Tibial artery (tissue), 4 donors: ENCODE data around the gene ATP6V0E1.

Experiments used
- DNase-seq, 2 donors: peaks; one replicate each; pipeline ENCODE4 v3.0.0-alpha.2; 2019
- H3K27ac ChIP-seq, 2 donors: fragments of 200-600 bp; sonication (generic) in 1 of 2; 1 replicate in 1 of 2; 2 replicates in 1 of 2; pipeline ENCODE4 v1.5.1; 2018 to 2019; ENCODE audit warnings: mild to moderate bottlenecking in 1 of 2
- H3K27me3 ChIP-seq, 2 donors: fragments of 200-600 bp; sonication (generic) in 1 of 2; one replicate each; pipeline versions ENCODE4 v1.5.1 to v1.6.0; 2016 to 2019
- H3K36me3 ChIP-seq, 3 donors: fragments of 200-600 bp; sonication (generic) in 2 of 3; one replicate each; pipeline ENCODE4 v1.5.1; 2016 to 2019; ENCODE audit warnings: mild to moderate bottlenecking in 2 of 3
- H3K4me1 ChIP-seq, 4 donors: fragments of 200-600 bp; sonication (generic) in 2 of 4; 1 replicate in 3 of 4; 2 replicates in 1 of 4; pipeline ENCODE4 v1.5.1; 2016 to 2019
- H3K4me3 ChIP-seq, 2 donors: fragments of 200-600 bp; sonication (generic) in 1 of 2; 1 replicate in 1 of 2; 2 replicates in 1 of 2; pipeline ENCODE4 v1.5.1; 2018 to 2019; ENCODE audit warnings: mild to moderate bottlenecking in 2 of 2
- H3K9me3 ChIP-seq, 3 donors: fragments of 200-600 bp; sonication (generic) in 1 of 3; one replicate each; pipeline ENCODE4 v1.5.1; 2016 to 2019
- intact Hi-C: fragments of 100-400 bp; cut with DNase I; formaldehyde crosslinking; loops from one replicate; pipeline ENCODE4 v1.15.0; 2023; ENCODE audit warnings: low total_unique reads
- TF ChIP-seq, protein P1 (sequence below), 2 experiments: fragments of 200-600 bp in 1 of 2; fragments of 450-650 bp in 1 of 2; IDR thresholded peaks; one replicate each; pipeline ENCODE4 v1.5.1; 2017 to 2019; ENCODE audit warnings: antibody characterized with exemption in 2 of 2, mild to moderate bottlenecking in 1 of 2, moderate library complexity in 1 of 2

ATP6V0E1 gene

GRCh38 chr5:173003360-173003759, 19.8 kb downstream of the ATP6V0E1 start:
- H3K27me3 ChIP-seq = no peaks in the 10 kb centered on the region
- H3K27ac ChIP-seq = no peak overlapping the region
- TF ChIP-seq, protein P1, sequence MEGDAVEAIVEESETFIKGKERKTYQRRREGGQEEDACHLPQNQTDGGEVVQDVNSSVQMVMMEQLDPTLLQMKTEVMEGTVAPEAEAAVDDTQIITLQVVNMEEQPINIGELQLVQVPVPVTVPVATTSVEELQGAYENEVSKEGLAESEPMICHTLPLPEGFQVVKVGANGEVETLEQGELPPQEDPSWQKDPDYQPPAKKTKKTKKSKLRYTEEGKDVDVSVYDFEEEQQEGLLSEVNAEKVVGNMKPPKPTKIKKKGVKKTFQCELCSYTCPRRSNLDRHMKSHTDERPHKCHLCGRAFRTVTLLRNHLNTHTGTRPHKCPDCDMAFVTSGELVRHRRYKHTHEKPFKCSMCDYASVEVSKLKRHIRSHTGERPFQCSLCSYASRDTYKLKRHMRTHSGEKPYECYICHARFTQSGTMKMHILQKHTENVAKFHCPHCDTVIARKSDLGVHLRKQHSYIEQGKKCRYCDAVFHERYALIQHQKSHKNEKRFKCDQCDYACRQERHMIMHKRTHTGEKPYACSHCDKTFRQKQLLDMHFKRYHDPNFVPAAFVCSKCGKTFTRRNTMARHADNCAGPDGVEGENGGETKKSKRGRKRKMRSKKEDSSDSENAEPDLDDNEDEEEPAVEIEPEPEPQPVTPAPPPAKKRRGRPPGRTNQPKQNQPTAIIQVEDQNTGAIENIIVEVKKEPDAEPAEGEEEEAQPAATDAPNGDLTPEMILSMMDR (IDR thresholded peaks at IDR 0.05) = no peak
- DNase-seq = no peak
- H3K9me3 ChIP-seq = no peaks in the 10 kb centered on the region
- H3K36me3 ChIP-seq = peaks cover 0 to 6% (median 0%) of the 10 kb centered on the region in 3 donors
- peaks cover 0 to 71% (median 27%) of the 10 kb centered on the region in 4 donors for H3K4me1 ChIP-seq
- intact Hi-C loops = no loop called here
- H3K4me3 ChIP-seq = no peak overlapping the region

DNA sequence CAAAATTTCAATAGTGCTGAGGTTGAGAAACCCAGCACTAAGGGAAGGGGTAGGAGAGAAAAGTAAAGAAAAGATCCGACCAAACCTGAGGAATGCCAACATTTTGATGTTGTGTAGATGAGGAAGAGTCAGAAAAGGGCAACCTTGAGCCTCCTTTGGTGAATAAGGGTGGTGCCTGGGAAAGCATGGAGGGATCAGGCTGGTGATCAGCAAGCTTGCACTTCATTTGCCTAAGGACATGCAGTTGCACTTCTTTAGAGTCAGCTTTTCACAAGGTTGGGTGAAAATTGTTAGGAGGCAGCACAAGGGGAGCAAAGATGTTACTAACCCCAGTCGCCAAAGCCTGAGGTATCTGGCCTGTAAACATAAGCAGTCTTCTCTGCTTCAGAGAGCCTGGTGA, 20.4 kb downstream of the ATP6V0E1 start:
- no peak overlapping the region for H3K27ac ChIP-seq

GRCh38 chr5:173004447-173004846, 20.9 kb downstream of the ATP6V0E1 start:
- no peak for DNase-seq
- no peak overlapping the region for H3K27ac ChIP-seq
- H3K36me3 ChIP-seq = no peaks in the 10 kb centered on the region
- no peaks in the 10 kb centered on the region for H3K27me3 ChIP-seq
- H3K4me1 ChIP-seq = peaks cover 0 to 60% (median 24%) of the 10 kb centered on the region in 4 donors
- no peaks in the 10 kb centered on the region for H3K9me3 ChIP-seq
- intact Hi-C loops = no loop called here
- TF ChIP-seq, protein P1 (IDR thresholded peaks at IDR 0.05) = no peak
- no peak overlapping the region for H3K4me3 ChIP-seq

More for the DNA sequence above, 20.4 kb downstream of the ATP6V0E1 start:
- no peak overlapping the region for H3K4me3 ChIP-seq
- TF ChIP-seq, protein P1 (IDR thresholded peaks at IDR 0.05) = no peak
- DNase-seq = no peak
- no peaks in the 10 kb centered on the region for H3K36me3 ChIP-seq
- H3K27me3 ChIP-seq = no peaks in the 10 kb centered on the region
- intact Hi-C loops = no loop called here
- H3K4me1 ChIP-seq = peaks cover 0 to 64% (median 26%) of the 10 kb centered on the region in 4 donors
- no peaks in the 10 kb centered on the region for H3K9me3 ChIP-seq

DNA sequence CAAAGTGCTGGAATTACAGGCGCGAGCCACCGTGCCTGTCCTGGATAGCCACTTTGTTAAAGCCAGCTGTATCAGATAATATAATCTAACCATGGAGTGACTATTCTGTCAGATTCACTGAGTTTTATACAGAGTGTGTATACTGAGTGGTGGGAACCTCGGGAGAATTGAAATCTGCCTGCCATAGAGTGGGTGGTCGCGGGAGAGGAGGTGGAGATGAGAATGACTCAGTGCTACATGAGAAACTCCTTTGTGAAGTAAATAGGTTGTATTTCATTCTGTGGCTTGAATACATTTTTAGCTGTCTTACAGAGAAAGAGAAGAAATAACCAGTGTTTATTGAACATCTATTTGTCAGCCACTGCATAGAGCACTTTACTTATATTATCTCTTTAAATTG, 26.4 kb downstream of the ATP6V0E1 start:
- Histone ChIP-seq H3K27me3 (no peaks in the 10 kb centered on the region), H3K9me3 (no peaks in the 10 kb centered on the region), H3K27ac (no peak overlapping the region), H3K4me3 (no peak overlapping the region), H3K36me3 (no peaks in the 10 kb centered on the region), H3K4me1 (peaks cover 0 to 51% (median 15%) of the 10 kb centered on the region in 4 donors)
- intact Hi-C loops = no loop called here
- TF ChIP-seq, protein P1 (IDR thresholded peaks at IDR 0.05) = no peak
- DNase-seq = no peak

DNA sequence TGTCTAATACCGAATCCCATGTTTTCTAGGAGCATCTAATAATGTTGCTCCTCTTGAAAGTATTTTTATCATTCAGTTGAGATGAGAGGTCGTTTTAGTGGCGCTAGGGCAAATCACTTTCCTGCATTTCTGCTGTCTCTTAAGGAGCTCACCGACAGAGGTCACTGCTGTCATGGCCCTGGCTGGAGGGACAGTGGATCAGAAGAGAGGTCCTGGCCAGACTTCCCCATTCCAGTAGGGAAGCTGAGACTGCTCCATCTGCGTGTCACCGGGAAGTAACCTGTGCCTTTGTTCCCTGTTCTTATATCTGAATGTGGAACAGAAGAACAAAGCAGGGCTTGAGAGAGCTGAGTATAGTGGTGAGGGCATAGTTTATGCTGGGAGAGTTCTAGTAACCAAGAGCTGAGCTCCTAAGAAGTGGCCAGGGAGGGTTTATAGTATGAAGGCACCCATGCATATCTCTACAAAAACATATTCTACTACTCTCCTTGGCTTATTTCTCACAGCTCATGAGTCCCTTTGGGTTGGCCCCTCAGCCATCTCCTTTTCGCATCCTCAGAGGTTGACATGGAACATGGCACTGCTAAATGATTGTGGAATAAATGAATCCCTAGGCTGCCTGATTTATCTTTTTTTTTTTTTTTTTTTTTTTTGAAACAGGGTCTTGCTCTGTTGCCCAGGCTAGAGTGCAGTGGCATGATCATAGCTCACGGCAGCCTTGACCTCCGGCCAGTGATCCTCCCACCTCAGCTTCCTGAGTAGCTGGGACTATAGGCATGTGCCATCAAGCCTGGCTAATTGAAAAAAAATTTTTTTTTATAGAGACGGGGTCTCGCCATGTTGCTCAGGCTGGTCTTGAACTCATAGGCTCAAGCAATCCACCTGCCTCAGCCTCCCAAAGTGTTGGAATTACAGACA, 27.2 kb downstream of the ATP6V0E1 start:
- TF ChIP-seq, protein P1 (IDR thresholded peaks at IDR 0.05) = peak in 1 of 2 experiments; percentile 19
- Histone ChIP-seq H3K27ac (no peak overlapping the region), H3K36me3 (no peaks in the 10 kb centered on the region), H3K4me1 (peaks cover 0 to 57% (median 22%) of the 10 kb centered on the region in 4 donors), H3K27me3 (no peaks in the 10 kb centered on the region), H3K9me3 (no peaks in the 10 kb centered on the region), H3K4me3 (no peak overlapping the region)
- intact Hi-C loops = no loop called here
- peak; percentile 63 to 72 for DNase-seq
